GM21526 (cell line): Measurements from ENCODE around the gene AKNAD1.
"Not testable (repeated sequence)": the region's sequence is repeated elsewhere in the genome, so short reads cannot be mapped to it uniquely, and the experiment has no call there.

Experiments used
- ATAC-seq: cut with Tn5 transposase; IDR thresholded peaks from one replicate; pipeline ENCODE4 v1.9.1; 2021; ENCODE audit warnings: moderate library complexity; ENCODE audit not compliant: unreplicated experiment, low FRiP score

AKNAD1 gene, protein sequence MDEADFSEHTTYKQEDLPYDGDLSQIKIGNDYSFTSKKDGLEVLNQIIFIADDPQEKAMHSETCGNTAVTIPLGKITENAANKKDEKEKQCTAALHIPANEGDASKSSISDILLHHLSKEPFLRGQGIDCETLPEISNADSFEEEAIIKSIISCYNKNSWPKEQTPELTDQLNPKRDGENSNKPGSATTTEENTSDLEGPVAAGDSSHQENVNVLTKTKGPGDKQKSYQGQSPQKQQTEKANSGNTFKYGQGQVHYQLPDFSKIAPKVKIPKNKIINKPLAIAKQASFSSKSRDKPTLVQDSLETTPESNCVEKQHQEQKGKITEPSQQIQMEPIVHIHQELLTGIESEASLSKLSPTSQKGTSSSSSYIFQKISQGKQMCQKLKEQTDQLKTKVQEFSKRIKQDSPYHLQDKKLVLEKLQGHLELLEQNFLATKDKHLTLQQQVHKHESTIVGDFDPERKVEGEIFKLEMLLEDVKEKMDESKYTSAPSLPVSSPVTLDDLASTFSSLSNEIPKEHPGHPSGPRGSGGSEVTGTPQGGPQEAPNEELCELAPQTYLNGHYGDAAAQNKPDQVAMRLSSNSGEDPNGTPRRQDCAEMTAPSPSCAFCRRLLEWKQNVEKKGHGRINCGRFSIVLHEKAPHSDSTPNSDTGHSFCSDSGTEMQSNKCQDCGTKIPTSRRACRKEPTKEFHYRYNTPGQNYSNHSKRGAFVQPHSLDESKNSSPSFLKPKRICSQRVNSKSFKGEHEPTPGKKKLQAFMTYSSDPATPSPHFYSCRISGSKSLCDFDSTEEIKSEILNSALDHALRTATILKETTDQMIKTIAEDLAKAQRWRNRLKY

GRCh38 chr1:108856994-108857393 is at the start of gene AKNAD1:
TSS of gene AKNAD1 (minus strand) at chr1:108857094. CDS start at chr1:108852664, 4,430 bp downstream.
- no peak for ATAC-seq

DNA sequence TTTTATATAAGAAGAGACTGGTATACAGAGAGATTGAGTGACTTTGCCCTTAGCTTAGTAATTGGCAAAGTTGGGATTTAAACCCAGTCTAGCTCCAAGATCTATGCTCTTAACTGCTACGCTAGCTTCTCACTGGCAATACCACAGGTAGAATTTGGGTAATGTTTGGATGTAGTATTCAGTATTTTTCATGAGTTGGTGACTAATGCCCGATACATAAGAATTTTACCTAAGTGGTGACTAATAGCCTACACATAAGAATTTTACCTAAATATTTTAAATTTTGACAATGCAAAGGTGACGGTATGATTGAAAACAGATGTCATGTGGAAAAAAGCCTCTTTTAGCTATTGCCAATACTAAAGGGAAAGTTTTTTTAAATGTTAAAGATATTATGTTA is 44.2 kb upstream of the AKNAD1 start:
- ATAC-seq, result no peak

GRCh38 chr1:108897865-108898720 is 41.2 kb upstream of the AKNAD1 start:
- no peak for ATAC-seq

DNA sequence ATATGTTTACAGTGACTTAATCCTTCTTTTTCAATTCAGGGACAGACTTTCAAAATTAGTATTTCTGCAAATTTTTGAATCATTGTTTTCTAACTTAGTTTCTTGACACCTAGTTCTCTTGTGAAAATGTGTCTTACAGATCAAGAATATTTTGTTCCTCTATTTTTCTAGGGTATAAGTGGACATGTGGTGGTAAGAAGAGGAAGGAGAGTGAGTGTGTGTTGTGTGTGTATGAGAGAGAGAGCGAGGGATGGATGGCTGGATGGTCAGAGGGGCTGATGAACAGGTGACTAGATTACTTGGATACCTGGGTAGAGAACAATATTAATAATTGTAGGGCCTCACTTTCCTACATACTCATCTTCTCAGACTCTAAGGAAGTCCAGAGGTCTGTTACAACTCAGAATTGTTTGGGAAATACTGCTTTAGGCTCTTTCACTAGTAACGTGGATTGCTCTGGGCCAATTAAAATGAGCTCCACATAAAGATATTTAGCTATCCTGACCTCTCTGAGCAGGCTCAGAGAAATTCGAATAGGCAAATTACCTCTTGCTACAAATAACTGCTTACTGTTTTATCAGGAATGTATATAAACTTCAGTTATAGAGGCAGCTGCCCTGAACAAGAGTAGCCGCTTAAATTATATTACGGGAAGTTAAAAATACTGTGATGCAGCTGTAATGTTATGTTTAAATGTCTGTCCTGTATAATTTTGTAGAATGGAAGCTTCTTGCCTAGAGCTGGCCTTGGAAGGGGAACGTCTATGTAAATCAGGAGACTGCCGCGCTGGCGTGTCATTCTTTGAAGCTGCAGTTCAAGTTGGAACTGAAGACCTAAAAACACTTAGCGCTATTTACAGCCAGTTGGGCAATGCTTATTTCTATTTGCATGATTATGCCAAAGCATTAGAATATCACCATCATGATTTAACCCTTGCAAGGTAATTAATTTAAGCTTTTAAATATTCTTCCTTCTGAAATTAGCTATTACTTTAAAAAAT is 39.6 kb upstream of the AKNAD1 start:
- no peak for ATAC-seq

- no peak for ATAC-seq
Measured at GRCh38 chr1:108893141-108893530, 36.2 kb upstream of the AKNAD1 start.

- no peak for ATAC-seq
Measured at GRCh38 chr1:108892356-108893140, 35.7 kb upstream of the AKNAD1 start.

DNA sequence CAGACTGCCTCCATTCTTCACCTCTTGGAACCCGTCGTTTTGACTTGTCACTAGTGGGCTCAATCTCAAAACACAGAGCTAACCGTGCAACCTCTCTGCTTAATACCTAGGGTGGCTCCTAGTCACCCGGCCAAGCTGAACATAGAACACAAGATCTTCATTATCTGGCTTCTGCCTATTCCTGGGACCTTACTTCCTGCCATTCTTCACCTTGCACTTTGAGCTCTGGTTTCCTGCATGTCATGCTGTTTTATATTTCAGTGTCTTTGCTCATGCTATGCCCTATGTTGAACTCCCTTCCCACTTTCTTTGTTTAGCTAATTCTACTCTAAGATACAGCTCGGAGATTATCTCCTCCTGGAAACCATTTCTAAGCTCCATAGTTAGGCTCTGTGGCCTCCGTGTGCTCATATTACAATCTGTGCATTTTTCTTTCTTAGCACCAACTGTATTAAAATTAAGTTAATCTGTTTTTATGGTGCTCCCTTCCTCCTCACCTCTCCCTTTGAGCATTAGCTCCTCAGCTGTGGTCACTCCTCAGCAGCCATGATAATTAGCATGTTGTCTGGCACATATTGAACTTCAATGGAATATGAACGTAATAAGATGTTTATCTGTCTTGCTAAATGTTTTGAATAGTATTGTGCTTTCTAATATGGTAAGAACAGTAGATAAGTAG is 33.0 kb upstream of the AKNAD1 start:
- no peak for ATAC-seq

- ATAC-seq, result not testable (repeated sequence)
Measured at GRCh38 chr1:108889006-108889645, 32.2 kb upstream of the AKNAD1 start.

- no peak for ATAC-seq
Measured at GRCh38 chr1:108886292-108886691, 29.4 kb upstream of the AKNAD1 start.

DNA sequence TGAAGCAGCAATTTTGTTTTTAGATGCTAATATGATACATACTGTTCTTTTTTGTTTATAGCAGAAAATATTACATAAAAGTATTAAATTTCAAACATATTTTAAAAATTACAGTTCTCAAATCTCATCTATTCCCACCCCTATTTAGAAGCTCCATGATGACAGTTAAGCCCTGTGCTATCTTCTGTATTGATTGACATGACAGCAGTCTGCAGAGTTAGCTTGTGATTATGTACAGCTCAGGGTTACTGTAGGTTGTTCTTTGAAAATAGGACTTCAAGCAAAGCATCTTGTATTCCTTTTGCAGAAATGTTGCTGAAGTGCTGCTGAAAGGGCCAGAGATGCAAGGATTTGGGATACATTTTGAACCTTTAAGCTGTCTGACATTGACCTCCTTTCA is 28.1 kb upstream of the AKNAD1 start:
- ATAC-seq, result no peak

DNA sequence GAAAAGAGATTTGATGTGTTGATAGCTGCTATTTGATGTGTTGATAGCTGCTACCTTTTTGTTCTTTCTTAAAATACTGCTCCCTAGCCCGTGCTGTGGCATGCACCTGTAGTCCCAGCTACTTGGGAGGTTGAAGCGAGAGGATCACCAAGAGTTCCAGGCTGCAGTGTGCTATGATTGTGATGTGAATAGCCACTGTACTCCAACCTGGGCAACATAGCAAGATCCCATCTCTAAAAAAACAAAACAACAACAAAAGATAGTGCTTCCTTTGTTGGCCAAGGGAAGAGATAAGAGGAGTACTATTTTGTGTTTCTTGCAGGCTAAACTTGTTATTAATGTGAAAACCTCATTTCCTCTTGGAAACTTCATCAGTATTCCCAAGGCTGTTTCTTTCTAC is 25.9 kb upstream of the AKNAD1 start:
- no peak for ATAC-seq

- ATAC-seq, result no peak
Measured at GRCh38 chr1:108881369-108881768, 24.5 kb upstream of the AKNAD1 start.

GRCh38 chr1:108880850-108881249 is 24.0 kb upstream of the AKNAD1 start:
- ATAC-seq, result no peak

DNA sequence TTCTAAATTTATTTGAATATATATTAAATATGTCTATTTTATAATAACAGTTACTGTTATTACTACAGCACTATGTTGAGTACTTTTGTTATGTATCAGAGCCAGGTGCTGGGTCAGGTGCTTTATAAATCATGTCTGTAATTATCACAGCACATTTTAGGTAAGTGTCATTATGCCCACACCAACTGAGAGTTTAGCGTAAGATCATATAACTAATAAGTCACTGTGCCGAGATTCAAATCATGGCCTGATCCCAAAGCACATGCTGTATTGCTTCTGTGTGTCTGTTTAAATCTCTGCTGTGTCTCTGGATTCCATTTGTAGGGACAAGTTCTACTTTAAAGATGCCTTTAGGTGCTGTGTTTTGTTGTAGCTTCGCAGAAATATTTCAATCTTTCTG is 21.8 kb upstream of the AKNAD1 start:
- no peak for ATAC-seq

DNA sequence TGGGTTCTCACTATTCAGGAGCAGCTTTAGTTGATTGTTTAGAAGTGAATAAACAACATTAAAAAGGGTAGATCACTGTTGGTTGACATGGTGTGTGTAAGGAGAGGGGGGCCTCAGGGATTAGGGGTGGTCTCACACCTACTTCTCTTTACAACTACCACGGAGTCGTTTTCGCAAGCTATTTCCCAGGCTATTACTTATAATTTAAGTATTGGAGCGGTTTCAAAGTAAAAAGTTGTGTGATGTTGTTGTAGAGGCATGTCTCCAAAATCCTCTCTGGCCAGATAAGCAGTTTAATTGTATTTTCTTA is 21.2 kb upstream of the AKNAD1 start:
- ATAC-seq, result no peak

GRCh38 chr1:108877348-108878159 is 20.7 kb upstream of the AKNAD1 start:
- no peak for ATAC-seq

DNA sequence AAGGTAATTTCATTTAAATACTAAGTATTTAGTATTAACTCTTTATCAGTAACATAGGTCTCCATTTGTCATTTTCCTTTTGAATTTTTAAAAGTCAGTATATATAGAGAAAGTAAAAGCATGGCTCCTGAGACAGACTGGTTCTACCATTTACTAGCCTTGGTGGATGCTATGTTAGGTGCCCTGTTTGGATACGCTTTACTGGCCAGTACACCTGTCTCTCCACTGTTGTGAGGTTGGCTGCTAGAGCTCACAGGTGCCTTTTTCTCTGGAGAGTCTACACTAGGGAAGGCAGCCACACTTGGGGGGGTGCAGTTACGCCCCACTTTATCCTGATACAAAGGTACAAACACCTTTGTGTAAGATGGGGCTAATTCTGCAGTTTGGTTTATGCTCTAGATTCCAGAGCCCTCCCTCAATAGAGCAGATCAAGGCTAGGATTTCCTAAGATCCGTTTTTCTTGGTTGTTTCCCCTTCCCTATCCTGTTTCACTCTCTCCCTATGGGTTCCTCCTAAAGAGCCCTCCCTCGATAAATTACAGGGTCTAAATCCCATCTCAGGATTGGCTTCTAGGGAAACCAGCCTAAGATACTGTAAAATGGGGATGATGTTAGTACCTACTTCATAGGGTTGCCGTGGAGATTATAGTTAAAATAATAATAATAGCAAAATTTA is 14.3 kb upstream of the AKNAD1 start:
- ATAC-seq, result no peak
